HG03196 (cell line): Measurements from ENCODE around the gene TEX261.

ENCODE experiments used
- ATAC-seq: cut with Tn5 transposase; IDR thresholded peaks from one replicate; pipeline ENCODE4 v1.9.1; 2021; ENCODE audit not compliant: unreplicated experiment

The TEX261 gene

GRCh38 chr2:70959851-70960832, 34.5 kb downstream of the TEX261 start:
- ATAC-seq = no peak

- ATAC-seq = no peak
Measured at GRCh38 chr2:70959271-70959761, 35.4 kb downstream of the TEX261 start.

DNA sequence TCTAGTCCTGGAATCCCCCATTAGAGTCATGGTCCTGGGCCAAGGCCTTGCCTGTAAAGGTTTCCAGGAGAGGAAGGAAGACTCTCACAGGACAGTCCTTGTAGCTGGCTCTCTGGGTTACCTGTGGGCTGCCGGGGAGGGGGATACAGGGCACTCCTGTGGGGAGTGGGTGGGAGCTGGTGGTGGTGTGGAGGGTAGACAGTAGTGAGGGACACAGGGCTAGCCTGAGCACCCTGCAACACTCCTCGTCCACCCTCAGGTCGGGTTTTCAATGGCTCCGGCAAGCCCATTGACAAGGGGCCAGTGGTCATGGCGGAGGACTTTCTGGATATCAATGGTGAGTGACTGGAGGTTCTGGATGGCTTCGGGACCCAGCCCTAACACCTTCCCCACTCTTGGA, 35.9 kb downstream of the TEX261 start:
- no peak for ATAC-seq

- no peak for ATAC-seq
Measured at GRCh38 chr2:70957798-70958197, 36.9 kb downstream of the TEX261 start.

- no peak for ATAC-seq
Measured at GRCh38 chr2:70956141-70956540, 38.5 kb downstream of the TEX261 start.

- no peak for ATAC-seq
Measured at GRCh38 chr2:70954886-70955285, 39.8 kb downstream of the TEX261 start.

DNA sequence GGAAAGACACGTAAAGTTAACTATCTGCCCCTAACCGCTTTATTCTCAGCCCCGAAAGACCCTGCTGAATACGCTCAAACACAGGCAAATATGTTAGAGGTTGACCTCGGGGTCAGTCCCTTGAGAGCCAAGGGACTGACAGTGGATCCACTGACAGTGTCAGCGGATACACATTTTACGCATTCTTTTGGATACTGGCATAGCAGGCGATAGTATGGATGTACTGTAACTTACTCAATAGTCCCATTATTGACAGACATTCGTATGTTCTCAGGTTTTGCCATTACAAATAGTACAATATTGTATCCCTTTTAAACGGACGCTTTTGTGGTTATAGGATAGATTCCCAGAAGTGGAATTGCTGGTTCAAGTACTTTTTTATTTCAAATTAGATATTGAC, 45.6 kb downstream of the TEX261 start:
- ATAC-seq = no peak

DNA sequence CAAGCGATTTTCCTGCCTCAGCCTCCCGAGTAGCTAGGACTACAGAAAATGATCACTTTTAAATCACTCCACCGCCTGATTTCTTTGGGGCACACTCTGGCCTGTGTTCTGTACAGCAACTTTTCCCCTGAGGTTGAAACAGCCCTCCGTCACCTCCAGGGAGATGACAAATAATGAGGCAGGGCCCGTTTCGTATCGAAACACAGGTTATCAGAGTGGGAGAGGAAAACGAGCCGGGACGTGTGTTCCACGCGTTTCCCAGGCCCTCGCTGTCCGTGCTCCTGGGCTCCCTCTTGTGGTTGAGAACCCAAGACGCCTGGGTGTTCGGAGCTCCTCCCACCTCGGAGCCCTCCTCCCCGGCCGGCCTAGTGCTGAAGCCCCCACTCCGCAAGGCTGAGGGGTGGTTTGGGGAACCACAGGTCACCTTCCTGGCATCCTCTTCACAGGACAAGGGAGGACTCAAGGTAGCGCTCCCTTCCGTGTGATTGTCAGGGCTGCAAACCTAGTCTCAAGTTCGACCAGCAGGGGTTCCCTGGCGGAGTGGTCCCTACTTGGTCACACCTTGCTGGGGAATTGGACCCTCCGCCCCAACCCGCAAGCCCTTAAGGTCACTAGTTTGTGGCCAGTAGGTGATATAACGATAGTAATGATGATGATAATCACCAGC, 46.2 kb downstream of the TEX261 start:
- ATAC-seq = peak; percentile 61

DNA sequence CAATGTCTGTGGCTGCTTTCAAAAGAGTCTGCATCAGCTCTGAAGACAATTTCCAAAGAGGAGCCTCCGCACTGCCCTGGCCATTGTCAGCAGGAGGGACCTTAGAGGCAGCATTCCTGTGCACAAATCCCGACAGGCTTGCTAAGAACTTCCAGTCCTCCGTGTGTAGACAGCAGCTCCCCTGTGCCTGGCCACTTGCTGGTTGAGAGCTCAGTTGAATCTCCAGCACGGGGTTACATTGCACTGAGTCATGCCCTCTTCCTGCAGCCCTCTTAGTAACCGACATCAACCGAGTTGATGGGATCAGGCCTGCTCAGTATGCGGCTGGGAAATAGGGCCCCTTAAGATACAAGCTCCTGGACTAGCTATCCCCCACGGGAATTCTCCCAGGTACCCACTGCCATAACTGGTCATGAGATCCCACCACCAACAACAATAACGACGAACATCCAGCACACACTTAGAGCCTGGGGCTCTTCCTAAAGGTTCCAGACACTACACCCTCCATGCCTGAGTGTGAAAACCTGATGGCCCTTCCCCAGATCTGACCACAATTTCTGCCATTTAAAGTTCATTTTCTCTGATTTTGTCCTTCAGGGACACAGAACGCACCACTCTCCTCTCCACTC, 47.0 kb downstream of the TEX261 start:
- no peak for ATAC-seq

- ATAC-seq = no peak
Measured at GRCh38 chr2:70946832-70947442, 47.7 kb downstream of the TEX261 start.

DNA sequence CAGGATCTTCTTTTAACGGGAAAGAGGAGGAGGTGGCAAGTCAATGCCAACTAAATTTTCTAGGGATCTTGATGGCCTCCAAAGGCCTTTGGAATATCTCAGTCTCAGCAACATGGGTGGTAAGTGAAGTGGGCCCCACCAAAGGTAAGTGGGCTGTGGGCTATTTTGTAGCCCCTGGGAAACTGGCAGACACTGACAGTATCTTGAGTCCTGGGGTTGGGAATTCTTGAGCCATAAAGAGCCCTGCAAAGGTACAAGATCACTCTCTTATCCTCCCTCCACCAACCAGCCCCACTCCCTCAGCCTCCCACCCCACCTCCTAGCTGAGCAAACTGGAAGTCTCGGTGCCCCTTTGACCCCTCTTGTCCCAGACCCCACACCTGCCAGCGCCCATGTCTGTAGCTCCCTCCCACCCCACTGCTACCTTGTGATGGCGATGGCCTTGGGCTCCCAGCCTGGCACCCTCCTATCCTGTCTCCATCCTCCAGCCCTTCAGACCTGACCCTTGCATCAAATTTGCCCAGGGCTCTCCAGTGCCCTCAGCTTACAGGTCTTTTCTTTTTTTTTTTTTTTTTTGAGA, 50.5 kb downstream of the TEX261 start:
- no peak for ATAC-seq

- ATAC-seq = no peak
Measured at GRCh38 chr2:70943205-70943871, 51.3 kb downstream of the TEX261 start.

- no peak for ATAC-seq
Measured at GRCh38 chr2:70942396-70943204, 52.1 kb downstream of the TEX261 start.

DNA sequence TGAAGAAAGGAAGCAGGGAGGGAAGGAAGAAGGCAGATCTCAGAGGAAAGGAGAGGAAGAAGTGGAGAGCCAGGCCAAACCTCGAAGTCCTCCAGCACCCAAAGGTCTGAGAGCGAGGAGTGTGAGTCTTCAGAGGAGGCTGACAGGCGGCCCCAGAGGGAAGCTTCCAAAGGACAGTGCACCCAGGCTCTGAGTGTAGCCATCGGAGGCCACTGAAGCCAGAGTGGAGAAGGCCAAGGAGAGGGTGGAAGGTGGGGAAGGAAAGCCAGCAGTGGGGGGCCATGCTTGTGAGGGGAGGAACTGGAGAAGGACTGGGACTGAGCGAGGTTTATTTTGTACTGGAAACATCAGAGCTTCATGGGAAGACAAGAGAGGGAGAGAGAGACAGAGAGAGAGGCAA, 53.0 kb downstream of the TEX261 start:
- no peak for ATAC-seq

DNA sequence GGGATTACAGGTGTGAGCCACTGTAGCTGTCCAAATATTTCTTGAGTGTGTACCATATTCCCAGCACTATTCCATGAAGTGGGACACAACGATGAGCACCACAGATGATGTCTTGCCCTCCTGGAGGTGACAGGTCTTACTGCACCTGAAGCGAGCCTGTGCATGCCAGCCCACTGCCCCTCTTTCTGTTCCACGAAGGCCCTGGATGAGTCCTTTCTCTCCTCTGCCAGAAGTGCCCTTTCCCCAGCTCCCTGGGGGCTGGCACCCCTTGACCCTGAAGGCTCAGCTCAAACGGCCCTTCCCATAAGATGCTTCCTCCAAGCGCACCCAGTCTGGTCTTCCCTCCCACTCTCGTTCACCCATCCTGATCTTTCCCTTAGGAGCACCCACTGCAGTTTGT, 53.5 kb downstream of the TEX261 start:
- ATAC-seq = no peak

- ATAC-seq = no peak
Measured at GRCh38 chr2:70939839-70940580, 54.7 kb downstream of the TEX261 start.

DNA sequence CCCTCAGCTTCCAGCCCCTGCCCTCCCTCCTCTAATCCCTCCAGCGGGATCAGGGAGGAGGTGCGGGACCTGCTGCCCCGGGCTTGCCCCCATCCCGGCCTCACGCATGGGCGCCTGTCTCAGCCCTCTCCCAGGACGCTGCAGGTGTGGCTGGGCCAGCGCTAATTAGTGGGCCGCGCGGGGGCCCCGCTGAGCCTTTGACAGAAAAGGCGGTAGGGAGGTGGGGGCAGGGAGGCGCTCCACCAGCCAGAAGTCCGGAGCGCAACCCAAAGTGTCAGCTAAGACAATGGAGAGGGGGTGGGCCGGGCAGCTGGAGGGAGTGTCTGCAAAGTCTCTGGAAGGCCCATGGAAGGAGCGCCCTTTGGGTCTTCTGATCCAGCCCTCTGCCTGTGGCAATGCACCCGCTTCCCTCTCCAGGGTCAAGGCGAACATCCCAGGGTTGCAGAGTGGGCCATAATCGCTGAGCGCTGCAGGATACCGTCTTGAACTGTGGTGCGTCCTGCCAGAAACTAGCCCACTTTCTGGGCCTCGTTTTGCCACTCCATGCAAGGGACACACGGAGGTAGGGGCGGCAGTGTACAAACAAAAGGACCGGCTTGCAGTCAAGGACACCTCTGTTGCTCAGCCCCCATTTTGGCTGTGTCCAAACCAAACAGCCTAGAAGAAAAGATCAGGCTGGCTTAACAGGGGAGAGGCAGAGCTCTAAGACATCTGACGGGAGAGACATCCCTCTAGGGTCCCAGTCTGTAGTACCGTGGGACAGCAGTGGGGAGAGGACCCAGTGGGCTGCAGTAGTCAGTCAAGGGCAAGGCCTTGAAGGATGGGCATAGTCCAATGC, 55.5 kb downstream of the TEX261 start:
- no peak for ATAC-seq

GRCh38 chr2:70938586-70938950, 56.1 kb downstream of the TEX261 start:
- no peak for ATAC-seq
